HG03175 (cell line): ENCODE data around the gene CLEC5A.
"Not testable (repeated sequence)": the region's sequence is repeated elsewhere in the genome, so short reads cannot be mapped to it uniquely, and the experiment has no call there.

ENCODE experiments used
- ATAC-seq: cut with Tn5 transposase; IDR thresholded peaks from one replicate; pipeline ENCODE4 v1.9.1; 2021; ENCODE audit warnings: mild to moderate bottlenecking, moderate library complexity; ENCODE audit not compliant: unreplicated experiment

CLEC5A gene

DNA sequence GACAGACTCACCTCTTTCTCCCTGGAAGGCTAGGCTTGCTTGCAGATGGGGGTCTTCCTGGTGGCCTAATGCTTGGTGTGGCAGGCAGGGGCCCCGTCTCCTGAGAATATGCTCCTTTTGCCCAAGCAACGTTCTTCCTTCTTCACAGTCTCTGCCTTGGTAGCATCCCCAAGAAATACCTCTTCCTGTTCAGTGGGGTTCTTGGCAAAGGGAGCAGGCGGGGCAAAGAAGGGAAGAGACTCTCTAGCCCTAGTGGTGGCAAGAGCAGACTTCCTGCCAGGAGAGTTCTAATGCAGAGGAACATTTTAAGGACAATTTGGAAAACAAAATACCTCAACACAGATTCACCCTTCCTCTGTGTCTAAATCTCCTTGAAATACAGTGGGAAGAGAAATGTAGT lies at the start of gene CLEC5A:
Gene CLEC5A (minus strand): TSS at position 179 of the 400 bp plus-strand sequence. CDS start 682 bp downstream, outside the sequence.
- no peak for ATAC-seq

DNA sequence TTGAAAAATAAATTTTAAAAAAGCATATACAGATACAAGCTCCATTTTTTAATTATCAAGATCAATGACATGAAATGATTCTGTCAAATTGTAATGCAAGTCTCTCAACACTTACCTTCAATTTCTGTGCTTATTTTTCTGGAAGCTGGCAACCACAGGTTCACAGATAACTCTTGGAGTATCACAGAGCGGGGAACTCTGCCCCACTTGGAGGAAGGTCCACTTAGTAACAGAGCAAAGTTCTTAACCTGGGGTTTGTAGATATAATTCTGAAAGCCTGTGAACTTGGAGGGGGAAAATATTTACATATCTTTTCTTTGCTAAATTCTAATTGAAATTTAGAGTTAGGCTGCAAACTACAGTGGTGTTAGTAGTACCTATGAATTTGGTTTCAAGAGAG lies 46.6 kb upstream of the CLEC5A start:
- ATAC-seq: no peak

DNA sequence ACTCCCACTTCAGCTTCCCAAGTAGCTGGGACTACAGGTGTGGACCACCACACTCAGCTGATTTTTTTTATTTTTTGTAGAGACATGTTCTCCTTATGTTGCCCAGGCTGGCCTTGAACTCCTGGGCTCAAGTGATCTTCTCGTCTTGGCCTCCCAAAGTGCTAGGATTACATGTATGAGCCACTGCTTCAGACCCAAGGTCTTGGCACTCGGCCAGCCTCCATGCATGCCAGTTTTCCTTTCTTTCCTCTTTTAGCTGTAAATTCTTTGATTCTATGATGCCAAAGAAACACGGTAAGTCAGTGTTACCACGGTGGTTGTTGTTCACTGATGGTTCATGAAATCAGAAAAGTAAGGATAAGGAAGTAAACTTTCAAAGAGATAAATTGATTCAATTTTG lies 45.9 kb upstream of the CLEC5A start:
- no peak for ATAC-seq

DNA sequence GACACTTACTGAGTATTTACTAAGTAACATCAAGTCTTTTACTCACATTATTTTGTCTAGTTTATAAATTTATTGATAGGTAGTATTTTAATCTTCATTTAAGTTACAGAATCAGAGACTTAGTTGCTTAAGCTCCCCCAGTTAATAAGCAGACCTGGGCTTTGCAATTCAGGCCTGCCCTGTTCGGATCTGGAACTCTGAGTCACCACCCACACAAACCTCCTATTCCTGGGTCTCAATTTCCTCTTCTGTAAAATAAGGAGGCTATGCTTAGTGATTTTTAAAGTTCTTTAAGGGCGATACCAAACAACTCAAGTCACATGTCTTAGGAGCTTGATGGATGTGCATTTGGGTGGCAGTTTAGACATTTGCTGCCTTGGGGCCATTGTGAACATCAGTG lies 45.4 kb upstream of the CLEC5A start:
- no peak for ATAC-seq

DNA sequence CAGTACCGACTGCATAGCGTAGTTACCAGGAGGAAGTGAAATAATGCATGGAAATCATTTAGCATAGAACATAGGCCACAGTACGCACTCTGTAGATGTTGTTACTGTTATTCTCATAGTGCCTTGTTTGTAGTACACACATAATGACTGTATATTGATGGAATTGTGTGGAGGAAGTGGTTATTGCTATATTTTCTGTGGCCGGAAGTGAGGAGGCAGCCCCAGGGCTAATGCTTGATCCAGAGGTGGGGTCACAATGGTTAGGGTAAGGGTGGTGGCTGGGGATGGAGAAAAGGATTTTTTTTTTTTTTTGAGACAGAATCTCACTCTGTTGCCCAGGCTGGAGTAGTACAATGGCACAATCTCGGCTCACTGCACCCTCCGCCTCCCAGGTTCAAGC lies 44.4 kb upstream of the CLEC5A start:
- ATAC-seq: no peak

DNA sequence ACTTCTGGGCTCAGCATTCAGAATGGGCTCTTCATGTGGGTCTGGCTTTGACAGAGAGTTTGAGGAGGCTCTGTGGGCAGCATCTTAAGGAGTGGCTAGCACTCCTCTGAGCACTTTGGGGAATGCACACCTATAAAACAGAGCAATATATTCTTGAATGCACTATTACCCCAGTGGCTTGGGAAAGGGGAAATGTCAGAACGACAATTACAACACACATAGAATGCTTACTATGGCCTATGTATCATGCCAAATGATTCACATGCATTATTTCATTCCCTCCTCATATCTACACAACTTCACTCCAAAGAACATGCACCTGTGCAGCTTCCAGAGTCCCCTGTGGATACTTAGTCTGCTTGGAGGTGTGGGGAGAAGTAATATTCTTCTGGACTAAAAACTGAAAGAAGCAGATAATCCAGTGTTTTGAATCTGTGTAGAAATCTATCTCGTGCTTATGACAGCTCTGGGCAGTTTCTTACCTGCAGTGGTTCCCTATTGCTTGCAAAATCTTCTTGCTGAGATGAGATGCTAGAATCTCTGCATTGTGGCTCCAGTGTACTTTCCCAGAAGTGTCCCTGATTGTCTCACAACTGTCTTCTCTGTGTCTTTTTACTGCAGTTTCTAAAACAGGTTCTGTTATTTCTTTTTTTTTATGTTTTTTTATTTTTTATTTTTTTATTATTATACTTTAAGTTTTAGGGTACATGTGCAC lies 43.4 kb upstream of the CLEC5A start:
- ATAC-seq: no peak

DNA sequence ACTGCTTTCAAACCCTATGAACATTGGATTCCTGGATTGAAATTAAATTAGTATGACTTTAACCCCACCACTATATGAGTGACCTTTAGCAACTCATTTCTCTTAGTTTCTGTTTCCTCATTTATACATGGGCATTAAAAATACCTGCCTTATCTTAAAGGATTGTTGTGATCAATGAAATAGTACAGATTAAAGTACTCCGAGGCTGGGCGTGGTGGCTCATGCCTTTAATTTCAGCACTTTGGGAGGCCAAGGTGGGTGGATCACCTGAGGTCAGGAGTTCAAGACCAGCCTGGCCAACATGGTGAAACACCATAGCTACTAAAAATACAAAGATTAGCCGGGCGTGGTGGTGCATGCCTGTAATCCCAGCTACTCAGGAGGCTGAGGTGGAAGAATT lies 41.0 kb upstream of the CLEC5A start:
- not testable (repeated sequence) for ATAC-seq

DNA sequence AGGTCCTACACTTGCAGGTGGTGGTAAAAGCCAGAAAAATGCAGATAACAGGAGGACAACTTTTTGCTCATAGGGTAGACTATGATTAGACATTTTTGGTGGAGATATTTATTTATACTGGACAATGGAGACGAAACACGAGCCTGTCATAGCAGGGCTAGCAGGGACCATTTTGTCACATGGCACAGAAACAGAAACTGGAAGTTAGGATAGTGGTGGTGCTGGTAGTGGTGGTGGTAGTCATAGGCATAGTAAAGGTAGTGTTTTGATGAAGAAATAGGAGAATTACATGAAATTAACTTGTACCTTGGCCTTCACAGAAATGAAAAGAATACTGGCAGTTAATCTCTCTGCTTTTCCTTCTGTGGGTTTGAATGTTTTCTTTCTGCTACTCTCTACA lies 40.1 kb upstream of the CLEC5A start:
- ATAC-seq: no peak

DNA sequence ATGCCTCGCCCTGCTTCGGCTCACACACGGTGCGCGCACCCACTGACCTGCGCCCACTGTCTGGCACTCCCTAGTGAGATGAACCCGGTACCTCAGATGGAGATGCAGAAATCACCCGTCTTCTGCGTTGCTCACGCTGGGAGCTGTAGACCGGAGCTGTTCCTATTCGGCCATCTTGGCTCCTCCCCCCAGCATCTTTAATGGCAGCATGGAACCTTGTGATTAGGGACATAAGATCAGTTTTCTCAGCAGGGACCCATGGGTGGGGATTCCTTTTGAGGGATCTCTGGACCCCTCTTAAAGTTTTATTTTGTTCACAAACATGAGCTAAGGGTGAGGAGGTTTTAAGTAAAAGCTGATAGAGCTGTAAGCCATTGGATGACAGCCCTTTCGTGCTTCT lies 39.2 kb upstream of the CLEC5A start:
- ATAC-seq: not testable (repeated sequence)

DNA sequence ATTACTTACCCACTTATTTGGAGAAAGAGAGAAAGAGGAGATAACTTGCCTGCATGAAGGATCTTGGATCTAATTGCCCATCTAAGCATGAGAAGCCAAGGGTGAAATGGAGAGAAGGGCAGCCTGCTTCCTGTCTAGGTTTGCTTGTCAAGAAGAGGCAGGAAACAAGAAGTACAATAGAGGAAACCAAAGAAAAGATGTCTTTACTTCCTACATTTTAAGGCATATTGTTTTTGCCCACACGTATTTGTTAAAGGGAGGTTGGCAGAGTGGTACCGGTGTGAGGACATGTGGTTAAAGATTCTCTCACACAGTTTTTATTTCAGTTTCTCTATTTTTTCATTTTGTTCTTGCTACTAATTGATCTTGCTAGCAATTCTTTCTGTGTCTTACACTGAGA lies 32.8 kb upstream of the CLEC5A start:
- ATAC-seq: no peak

DNA sequence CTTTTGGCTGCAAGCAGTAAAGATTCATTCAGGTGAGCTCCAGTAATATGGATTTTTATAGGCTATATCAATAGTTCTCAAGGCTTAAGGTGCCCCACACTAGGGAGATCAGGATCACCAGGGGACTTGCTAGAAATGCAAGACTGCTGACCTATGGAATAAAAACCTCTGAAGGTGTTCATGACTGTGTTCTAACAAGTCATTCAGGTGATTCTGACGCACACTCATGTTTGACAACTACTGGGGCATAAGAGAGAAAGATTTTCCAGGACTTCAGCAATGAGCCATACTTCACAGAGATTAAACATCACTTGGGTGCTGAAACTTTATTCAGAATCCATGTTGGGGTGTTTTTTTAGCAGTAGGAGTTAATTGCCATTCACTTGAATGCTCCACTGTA lies 31.6 kb upstream of the CLEC5A start:
- no peak for ATAC-seq

DNA sequence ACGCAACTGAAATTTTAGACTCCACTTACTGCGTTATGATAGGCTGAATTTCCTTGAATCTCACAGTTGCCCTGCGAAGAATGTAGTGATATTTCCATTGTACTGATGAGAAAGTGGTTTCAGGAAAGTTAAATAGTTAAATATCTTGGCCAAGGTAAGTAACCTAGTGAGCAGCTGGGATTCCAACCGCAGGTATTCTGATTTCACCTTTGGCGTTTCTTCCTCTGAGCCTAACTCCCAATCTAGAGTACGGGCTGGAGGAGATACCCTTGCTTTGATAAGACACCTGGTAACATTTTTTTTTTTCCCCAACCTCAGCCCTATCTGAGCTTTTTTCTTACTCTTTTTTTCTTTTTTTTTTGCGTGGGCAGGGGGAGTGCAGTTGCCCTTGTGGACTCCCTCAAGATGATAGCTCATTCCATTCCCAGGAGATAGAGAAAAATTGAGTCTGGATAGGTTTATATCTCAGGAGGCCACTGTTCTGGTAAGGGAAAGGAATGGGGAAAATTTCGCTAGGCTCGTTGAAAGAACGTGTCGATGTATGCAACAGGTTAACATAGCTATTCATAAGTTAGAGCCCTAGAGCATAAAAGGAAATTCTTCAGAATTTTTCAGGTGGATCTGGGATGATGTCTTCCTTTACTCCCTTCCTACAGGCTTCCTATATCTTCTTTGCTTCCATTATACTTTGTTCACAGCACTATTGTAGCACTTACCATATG lies 29.9 kb upstream of the CLEC5A start:
- ATAC-seq: no peak

DNA sequence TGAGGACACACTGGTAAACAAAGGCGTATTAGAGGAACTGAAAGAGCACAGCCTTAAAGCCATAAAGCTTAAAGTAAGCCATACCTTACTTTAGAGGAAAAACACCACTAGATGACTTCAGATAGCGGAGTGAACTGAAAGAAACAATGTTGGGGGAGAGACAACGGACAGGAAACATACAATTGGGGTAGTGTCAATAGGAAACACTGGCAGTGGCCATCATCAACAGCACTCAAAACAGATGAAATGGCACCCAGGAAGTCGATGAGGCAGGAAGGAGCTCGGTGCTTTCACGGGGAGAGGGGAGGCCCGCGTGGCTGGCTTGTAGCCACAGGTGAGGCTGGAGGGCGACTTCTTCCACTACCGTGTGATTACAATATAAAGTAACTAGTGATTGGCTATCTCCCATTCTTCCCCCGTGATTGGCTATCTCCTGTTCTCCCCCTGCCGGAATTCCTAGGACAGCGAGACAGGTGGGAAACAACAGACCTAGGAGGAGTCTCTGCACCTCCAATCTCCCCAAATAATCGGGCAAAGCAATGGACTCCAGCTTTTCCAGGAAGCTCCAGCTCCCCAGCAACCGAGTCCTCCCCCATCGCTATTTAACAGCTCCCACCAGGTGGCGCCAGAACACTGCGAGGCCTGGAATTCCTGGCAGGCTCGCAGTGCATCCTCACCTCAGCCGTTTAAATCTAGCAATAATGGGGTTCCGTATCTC lies 29.2 kb upstream of the CLEC5A start:
- ATAC-seq: peak; percentile 87

DNA sequence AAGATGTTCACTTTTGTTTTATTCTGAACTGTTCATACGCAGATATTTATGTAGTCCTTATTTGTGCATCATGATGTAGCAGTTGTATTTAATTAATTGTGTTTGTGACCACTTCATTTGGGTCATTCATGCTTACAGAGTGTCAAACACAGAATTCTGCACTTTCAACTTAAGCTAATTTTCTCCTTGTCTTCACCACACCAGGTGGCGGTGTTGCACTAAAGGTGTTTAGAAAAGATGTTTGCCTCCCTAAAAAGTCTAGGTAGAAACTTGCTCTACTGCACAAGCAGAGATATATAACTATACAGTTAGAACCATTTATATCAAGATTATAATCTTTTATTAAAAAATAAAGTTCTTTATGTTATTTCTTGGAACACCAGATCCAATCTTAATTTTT lies 28.1 kb upstream of the CLEC5A start:
- no peak for ATAC-seq

DNA sequence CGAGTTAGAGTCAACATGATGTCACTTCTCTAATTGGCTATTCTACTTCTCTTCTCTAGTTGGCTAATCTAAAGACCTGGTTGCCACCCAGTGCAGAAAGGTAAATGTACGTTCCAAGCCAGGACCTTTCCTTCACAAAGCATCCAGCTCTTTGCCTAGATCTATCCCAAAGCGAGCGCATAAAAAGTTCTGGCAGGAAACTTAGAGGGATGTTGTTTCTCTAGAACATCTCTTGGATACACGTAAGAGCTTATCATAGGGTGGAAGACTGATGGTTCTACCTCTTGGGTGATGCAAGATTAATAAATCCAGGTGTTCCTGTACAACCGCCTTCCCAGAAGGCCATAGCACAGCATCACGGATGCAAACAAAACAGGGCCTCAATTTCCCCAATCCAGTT lies 26.9 kb upstream of the CLEC5A start, which contains the start of gene TAS2R38:
Gene TAS2R38 (minus strand): TSS at position 101 of the 400 bp plus-strand sequence. CDS start 84 bp downstream, at position 17.
- no peak for ATAC-seq

DNA sequence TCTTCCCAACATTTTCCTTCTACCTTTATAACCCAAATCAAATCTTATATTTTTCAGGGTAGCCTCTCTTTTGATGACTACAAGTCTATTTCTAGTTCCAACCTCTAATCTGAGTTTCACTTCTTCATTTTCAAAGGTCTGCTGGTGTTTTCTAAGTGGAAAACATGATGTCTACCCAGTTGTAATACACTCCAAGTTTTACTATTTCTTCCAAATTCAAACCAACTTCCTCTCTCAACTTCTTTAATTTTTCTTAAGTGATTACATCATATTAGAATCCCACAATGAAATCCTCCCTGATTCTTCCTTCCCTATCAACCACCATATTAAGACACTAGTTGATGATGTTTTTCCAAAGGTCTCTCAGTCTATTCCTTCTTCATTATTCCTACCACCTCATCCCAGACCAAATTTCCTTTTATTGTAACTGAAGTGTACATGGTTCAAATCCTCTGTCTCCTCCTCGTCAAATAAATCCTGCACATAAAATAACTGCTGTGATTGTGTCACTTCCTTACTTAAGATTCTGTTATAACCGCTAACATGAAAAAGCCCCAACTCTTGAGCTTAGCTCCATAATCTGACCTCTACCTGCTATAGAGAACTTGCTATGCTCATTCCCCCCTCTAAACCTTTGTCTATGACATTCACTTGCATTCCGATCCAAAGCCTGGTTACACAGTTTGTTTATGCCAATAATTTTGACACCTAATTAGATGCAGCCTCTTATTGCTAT lies 14.1 kb upstream of the CLEC5A start:
- peak; percentile 86 for ATAC-seq

DNA sequence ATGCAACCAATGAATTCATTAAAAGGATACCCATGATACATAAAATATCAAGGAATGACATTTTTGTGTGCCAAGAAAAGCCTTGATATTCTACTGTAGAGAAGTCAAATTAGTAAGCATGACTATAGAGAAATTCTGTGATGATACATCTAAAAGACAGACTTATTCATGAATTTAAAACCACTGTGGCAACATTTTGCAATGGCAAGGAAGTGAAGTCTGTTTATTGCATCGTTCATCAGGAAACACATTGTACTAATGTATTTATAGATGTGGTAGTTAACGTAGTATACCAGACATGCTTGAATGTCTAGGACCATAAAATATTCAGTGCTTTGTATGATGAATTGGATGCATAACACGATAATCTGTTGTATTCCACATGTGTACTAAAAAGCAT lies 9.3 kb upstream of the CLEC5A start:
- no peak for ATAC-seq

DNA sequence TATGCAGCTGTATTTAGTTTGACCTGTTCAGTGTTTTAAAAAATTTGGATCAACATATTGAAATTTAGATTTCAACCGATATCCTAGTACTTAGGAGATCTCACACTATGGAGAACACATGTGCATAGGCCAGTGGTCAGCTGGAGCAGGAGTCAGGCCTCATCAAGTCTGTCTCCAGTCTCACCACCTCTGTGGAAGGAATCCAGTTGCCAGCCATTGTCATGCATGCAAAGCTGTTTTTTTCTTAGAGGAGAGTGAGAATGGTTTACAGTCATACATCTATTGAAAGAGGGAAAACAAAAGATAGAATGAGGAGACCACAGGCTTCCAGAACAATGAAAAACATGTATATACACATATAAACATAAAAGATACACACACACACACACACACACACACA lies 7.6 kb upstream of the CLEC5A start:
- ATAC-seq: no peak

DNA sequence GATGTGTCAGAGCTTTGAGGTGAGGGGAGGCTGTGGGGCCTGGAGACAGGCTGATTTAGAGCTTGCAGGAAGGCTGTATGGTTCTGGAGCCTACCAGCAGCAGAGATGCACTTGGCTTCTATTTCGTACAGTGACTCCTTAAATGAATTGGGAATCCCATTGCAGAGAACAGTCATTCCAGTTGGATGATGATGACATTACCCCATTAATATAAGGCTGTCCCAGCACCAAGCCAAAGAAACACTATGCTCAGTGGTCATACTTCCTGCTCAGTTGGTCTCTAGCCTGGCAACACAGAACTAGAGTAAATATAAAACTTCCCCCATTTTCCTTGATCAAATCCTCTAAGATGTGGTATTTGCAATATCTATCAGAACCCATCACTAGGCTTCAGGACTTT lies 5.7 kb upstream of the CLEC5A start:
- no peak for ATAC-seq

DNA sequence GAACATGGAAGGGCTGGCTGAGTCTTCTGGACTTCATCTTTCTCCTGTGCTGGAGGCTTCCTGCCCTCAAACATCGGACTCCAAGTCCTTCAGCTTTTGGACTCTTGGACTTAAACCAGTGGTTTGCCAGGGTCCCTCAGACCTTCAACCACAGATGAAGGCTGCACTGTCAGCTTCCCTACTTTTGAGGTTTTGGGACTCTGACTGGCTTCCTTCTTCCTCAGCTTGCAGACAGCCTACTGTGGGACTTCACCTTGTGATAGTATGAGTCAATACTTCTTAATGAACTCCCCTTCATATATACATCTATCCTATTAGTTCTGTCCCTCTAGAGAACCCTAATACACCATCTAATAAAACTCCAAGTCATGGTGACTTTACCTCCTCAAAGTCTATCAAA lies 4.0 kb upstream of the CLEC5A start:
- no peak for ATAC-seq

DNA sequence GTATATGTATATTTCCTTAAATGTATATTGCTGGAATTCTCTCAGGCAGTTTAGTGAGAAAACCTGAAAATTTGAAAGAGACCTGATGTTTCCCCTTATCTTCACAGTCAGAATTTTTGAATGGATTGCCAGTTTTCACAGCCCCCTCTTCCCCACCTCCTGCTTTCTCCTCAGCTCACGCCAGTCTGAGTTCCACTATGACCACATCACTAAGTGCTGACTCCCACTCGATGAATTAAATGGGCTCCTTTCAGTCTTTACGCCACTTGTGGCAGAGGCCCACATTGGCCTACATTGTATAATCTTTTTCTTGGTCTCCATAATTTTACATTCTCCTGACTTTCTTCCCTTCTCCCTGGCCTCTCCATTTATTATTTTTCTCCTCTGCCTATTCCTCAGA lies 3.1 kb upstream of the CLEC5A start:
- no peak for ATAC-seq
